ENCODE results near the gene HAO2.
"Not testable (repeated sequence)": the region's sequence is repeated elsewhere in the genome, so short reads cannot be mapped to it uniquely, and the experiment has no call there.

HAO2 gene

GRCh38 chr1:119368554-119368953 lies at the start of gene HAO2:
Gene HAO2 (plus strand): TSS chr1:119368785. CDS start chr1:119381086, 12,301 bp downstream.
- no peak for DNase-seq (ENCODE audit: low read depth in 3 of 3)

GRCh38 chr1:119320100-119320499 lies 48.5 kb upstream of the HAO2 start:
- no peak for DNase-seq (ENCODE audit: low read depth in 3 of 3)

- no peak for DNase-seq (ENCODE audit: low read depth in 3 of 3)
Measured at GRCh38 chr1:119321666-119322419, 46.7 kb upstream of the HAO2 start.

DNA sequence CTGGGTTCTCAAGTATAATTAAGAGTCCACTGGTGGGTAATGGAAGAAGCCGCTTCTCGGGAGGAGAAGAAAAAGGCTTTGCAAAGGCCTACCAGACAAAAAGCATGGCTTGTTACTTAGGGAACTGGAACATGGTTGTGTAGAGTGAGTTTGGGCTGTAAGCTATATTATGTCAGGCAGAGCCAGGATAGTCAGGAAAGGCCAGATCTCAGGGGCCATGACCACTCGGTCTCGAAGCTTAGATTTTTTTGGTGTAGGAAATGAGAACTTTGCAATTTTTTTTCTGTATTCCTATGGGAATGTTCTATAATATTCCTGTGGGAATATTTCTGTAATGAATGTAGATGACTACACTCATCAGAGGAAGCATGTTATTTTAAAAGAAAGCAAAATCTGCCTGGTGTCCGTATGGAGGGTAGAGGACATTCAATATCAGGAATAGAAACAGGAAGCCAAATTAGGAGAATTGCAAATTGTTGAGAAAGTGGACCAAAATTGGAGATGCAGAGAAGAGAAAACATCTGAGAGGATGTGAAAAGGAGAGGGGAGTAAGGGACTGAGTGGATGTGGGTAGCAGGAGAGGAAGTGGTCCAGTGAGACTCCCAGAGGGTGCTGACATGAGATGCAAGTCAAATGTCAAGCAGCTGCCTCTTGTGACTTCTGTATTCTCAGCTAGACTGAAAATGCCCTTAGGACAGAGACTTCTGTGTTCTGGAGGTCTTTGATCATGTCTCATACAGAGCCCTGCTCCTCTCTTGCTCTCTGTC lies 45.2 kb upstream of the HAO2 start:
- no peak for DNase-seq (ENCODE audit: low read depth in 3 of 3)

DNA sequence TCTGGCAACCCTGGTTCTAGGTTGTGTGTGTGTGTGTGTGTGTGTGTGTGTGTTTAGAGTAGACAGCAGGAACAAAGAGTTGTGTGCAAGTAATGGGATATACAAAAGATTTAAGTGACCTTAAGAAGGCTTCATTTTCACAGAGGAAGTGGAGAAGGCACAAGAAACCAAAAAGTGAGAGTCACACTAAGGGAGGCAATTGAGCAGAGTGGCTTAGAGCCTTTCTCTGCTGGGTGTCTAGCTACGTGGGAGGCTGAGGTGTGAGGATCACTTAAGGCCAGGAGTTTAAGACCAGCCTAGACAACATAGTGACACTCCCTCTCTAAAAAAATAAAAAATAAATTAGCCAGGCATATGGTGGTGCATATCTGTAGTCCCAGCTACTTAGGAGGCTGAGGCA lies 44.4 kb upstream of the HAO2 start:
- no peak for DNase-seq (ENCODE audit: low read depth in 3 of 3)

DNA sequence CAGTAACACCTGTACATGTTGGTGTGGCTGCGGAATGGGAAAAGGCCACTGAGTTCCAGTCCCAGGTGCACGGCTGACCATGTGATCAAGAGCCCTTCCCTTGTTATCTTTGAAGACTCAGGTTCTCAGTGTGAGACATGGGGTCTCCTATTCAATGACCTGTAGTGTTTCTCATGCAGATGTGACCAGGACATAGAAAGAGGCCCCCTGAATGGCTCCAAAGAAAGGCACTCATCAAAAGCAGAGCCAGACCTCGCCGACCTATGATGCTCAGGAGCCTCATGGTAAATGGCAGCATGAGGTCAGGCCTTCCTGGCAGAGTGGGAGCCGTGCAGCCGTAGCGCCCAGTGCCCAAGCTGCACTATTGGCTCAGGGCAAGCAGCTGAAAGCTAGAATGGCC lies 42.3 kb upstream of the HAO2 start:
- DNase-seq (ENCODE audit: low read depth in 3 of 3) = no peak

GRCh38 chr1:119327094-119327449 lies 41.5 kb upstream of the HAO2 start:
- no peak for DNase-seq (ENCODE audit: low read depth in 3 of 3)

- peak in 2 of 3 experiments; percentile 8 to 19 for DNase-seq (ENCODE audit: low read depth in 3 of 3)
Measured at GRCh38 chr1:119327450-119328155, 41.0 kb upstream of the HAO2 start.

DNA sequence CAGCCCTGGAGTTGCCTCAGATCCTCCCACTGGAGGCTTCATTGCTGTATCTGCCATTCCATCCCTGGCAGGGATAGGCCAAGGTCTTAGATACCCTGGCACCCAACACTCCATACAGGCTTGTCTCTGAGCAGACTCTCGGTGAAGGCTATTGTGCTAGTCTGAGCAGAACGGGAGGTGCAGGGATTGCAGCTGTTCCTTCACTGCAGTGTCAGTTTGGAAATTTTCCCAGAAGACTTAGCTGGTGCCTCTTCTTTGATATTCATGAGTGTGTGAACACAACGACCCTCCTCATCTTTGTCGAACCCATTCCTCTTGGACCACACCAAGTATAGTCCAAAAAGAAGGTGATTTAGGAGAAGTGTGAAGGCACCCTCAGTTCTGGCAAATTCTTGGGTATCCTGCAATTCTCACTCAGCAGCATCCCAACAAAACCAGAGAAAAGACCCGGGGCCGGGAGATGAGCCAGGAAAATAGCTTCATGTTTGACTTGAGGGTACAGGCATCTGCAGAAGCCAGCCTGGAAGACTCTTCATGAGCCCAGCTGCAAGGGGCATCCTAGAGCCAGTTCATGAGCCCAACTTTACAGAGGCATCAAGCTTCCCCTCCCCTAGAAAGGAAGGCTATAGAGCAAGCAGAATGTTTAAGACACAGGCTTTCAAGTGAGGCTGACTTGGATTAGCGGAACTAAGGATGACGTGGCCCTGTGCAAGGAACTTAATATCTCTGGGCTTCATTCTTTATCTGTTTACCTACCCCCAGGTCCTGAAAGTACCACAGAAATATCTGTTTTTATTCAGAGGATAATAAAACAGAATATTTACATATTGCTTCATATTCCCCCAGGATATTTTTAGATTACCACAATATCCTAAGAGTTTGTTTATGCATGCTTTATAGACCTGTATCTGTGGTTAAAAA lies 38.8 kb upstream of the HAO2 start:
- no peak for DNase-seq (ENCODE audit: low read depth in 3 of 3)

GRCh38 chr1:119330466-119331189 lies 38.0 kb upstream of the HAO2 start:
- no peak for DNase-seq (ENCODE audit: low read depth in 3 of 3)

DNA sequence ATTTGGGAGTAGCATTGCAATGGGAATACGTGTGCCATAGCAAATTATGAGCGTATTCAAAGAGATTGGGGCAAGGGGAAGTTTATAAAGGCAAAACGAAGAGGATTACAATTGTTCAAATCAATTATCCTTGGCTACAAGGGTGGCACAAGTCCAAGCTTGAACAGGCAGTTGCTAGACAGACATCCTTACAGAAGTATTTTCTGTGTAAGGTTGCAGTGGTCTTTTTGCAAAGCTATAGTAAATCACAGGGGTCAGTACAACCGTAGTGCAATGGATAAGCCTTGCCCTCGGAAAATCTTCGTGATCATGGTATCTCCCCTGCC lies 37.4 kb upstream of the HAO2 start:
- no peak for DNase-seq (ENCODE audit: low read depth in 3 of 3)

DNA sequence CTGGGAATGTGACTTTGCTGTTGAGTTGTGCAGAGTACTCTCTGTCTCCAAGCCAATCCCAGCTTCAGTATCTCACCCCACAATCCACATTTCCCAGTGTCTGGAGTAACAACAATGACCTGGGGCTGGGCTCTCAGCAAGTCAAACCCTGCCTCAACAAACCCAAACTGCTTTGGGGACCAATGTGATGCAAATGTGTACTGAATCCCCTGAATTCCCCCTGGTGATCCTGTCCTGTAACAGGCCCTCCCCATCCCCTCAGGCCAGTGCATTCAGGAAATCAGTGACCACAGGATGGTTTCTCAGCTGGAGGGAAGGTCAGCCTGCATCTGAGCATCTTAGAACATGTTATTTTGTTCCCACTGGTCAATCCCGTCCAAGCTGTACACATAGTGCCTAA lies 36.7 kb upstream of the HAO2 start:
- DNase-seq (ENCODE audit: low read depth in 3 of 3) = no peak

DNA sequence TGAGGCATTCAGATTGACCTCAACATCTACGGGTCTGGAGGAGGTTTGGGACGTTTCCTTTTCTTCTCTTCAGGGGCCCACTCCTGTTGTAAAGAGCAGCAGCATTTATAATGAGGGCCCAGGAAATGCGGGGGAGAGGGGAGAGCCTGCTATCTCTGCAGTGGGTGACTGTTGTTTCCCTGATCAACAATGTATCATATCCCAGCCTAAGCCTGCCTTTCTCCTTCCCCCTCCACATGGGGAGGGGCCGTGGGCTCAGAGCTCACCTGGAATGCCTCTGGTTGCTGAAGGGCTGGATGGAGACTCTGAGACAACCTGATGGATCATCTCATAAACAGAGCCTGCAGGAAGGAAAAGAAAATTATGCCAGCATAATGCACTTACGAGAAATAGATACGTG lies 36.0 kb upstream of the HAO2 start:
- DNase-seq (ENCODE audit: low read depth in 3 of 3) = no peak

DNA sequence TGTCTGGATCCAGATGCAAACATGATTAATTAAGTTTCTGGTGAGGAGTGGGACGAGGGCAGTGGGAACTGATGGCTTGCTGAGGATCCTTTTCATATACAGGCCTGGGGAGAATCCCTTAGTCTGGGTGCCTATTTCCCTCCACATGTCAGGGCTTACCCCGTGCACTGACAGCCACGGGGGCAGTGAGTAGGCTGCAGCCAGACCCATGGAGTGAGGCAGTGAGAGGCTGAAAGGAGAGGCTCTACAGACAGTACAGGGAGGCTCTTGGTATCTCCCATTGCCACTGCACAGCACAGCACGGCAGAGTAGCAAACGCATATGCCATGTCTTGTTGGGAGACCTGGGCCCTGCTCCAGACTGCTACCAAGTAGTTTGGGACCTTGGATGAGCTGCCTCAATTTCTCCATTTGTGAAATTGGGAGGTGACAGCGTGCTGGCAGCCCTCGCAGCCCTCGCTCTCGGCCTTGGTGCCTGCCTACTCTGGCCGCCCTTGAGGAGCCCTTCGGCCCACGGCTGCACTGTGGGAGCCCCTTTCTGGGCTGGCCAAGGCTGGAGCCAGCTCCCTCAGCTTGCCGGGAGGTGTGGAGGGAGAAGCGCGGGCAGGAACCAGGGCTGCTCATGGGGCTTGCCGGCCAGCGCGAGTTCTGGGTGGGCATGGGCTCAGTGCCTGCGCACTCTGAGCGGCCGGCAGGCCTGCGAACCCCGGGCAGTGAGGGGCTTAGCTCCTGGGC lies 35.3 kb upstream of the HAO2 start:
- no peak for DNase-seq (ENCODE audit: low read depth in 3 of 3)

- not testable (repeated sequence) for DNase-seq (ENCODE audit: low read depth in 3 of 3)
Measured at GRCh38 chr1:119333897-119334250, 34.7 kb upstream of the HAO2 start.

DNA sequence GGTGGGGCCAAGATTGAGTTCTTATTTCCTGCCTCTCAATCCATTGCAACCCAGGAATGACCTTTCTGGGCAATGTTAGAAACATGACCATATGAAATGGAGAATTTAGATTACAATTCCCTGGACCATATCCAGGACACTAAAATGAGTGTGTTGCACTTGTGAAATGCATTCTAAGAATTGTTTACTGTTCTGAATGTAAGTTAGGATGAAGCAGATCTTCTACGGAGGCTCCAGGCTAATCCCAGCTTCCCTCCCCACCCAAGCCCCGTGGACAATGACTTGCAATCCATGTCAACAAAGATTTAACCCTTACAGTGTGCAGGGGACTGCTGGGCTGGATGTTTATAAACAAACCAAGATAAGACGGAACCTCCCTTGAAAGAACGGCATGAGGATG lies 31.7 kb upstream of the HAO2 start:
- DNase-seq (ENCODE audit: low read depth in 3 of 3) = no peak

DNA sequence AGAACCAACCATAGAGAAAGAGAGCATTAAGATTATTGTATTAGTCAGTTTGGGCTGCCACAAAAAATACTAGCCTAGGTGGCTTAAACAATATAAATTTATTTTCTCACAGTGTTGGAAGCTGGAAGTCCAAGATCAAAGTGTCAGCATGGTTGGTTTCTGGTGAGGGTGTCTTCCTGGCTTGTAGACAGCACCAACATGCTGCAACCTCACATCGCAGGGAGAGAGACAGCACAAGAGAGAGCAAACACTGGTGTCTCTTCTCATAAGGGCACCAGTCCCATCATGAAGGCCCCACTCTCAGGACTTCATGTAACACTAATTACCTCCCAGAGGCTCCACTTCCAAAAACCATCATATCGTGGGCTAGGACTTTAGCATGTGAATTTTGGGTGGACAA lies 30.6 kb upstream of the HAO2 start:
- no peak for DNase-seq (ENCODE audit: low read depth in 3 of 3)

DNA sequence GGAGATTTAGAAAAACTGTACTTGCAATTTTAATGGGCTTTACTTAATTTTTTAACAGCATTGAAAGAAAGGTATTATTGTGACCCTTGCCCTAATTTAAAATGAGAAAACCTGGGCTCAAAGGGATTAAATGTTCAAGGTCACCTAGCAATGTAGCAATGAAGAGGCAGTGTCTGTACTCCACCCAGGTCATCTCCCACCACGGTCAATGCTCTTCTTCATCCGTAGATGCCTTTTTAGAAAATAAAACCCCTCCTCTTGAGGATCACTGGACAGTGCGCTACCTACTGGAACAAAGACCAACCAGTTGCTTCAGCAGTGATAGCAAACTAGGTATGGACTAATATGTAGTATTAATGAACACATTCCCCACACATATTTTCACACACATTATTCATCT lies 29.8 kb upstream of the HAO2 start:
- no peak for DNase-seq (ENCODE audit: low read depth in 3 of 3)

DNA sequence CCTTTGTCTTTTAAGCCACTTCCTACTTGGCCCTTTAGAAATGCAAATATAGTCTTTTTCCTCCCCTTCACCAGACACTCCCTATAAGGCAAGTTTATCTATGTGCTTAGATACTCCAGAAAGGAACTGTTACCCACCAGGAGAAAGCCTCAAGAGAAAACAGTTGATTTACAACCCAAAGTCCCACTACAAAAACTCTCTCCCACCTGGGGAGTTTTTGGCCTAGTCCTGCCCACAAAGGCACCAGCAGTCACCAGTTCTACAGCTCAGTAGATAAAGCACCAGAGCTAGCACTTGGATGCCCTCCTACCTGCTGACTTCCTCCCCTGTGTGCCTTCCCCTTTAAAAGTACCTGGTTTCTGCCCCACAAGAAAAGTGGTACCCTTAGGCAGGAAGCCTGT lies 27.7 kb upstream of the HAO2 start:
- no peak for DNase-seq (ENCODE audit: low read depth in 3 of 3)

GRCh38 chr1:119341372-119341947 lies 27.1 kb upstream of the HAO2 start:
- DNase-seq (ENCODE audit: low read depth in 3 of 3) = no peak
